GM23338 (cell line): ENCODE data around the gene DCAF6. TPM values are rescaled to one million over a fixed set of nuclear protein-coding genes. Genes with fewer than 3 reads are reported as not detected.

Experiments
- ATAC-seq: fragments of 200-7000 bp; cut with Tn5 transposase; 3 replicates; pipeline ENCODE4 v1.9.1; 2020
- DNase-seq: peaks from one replicate; pipeline ENCODE4 v3.0.0-alpha.2; 2015; ENCODE audit warnings: low spot score
- H2AFZ ChIP-seq: fragments of 200-600 bp; sonication (generic); 2 replicates; pipeline ENCODE4 v1.8.0; 2016; ENCODE audit warnings: antibody characterized with exemption, mild to moderate bottlenecking, moderate library complexity
- H3F3A ChIP-seq: fragments of 200-600 bp; sonication (generic); replicated peaks from 2 replicates; pipeline ENCODE4 v1.8.0; 2017; ENCODE audit warnings: antibody characterized with exemption, mixed run types, low read depth
- H3K27ac ChIP-seq: fragments of 200-600 bp; sonication (generic); 2 replicates; pipeline ENCODE4 v1.6.1; 2016; ENCODE audit warnings: low read depth
- H3K27me3 ChIP-seq: fragments of 200-600 bp; sonication (generic); 2 replicates; pipeline ENCODE4 v1.8.0; 2016; ENCODE audit warnings: mild to moderate bottlenecking, mixed run types, moderate library complexity; ENCODE audit not compliant: insufficient read depth
- H3K36me3 ChIP-seq: fragments of 200-600 bp; sonication (generic); 2 replicates; pipeline ENCODE4 v1.8.0; 2016; ENCODE audit warnings: mild to moderate bottlenecking; ENCODE audit not compliant: insufficient read depth
- H3K4me1 ChIP-seq: fragments of 200-600 bp; sonication (generic); 2 replicates; pipeline ENCODE4 v1.8.0; 2016; ENCODE audit warnings: mild to moderate bottlenecking, moderate library complexity; ENCODE audit not compliant: insufficient read depth
- H3K4me2 ChIP-seq: fragments of 200-600 bp; sonication (generic); 2 replicates; pipeline ENCODE4 v1.7.1; 2017; ENCODE audit warnings: mixed run types
- H3K4me3 ChIP-seq: fragments of 200-600 bp; sonication (generic); 2 replicates; pipeline ENCODE4 v1.6.1; 2016; ENCODE audit warnings: mixed run types
- H3K79me2 ChIP-seq: fragments of 200-600 bp; sonication (generic); replicated peaks from 2 replicates; pipeline ENCODE4 v1.8.0; 2017; ENCODE audit warnings: mild to moderate bottlenecking; ENCODE audit not compliant: insufficient read depth
- H3K9me2 ChIP-seq: fragments of 200-600 bp; sonication (generic); 2 replicates; pipeline ENCODE4 v1.8.0; 2017; ENCODE audit not compliant: insufficient read depth
- H4K20me1 ChIP-seq: fragments of 200-600 bp; sonication (generic); replicated peaks from 2 replicates; pipeline ENCODE4 v1.8.0; 2017; ENCODE audit warnings: mild to moderate bottlenecking; ENCODE audit not compliant: insufficient read depth
- H3K27ac Mint-ChIP-seq: 2 replicates; pipeline ENCODE4 v1.8.0; 2020; ENCODE audit warnings: inconsistent platforms, mild to moderate bottlenecking, moderate library complexity, mixed read lengths
- H3K27me3 Mint-ChIP-seq: 3 replicates; pipeline ENCODE4 v1.8.0; 2022; ENCODE audit warnings: low read depth, mild to moderate bottlenecking, moderate library complexity, mixed read lengths, inconsistent platforms; ENCODE audit not compliant: insufficient read depth, poor library complexity
- H3K36me3 Mint-ChIP-seq: 3 replicates; pipeline ENCODE4 v1.8.0; 2021; ENCODE audit warnings: low read depth, mild to moderate bottlenecking, inconsistent platforms, moderate library complexity, mixed read lengths
- H3K4me1 Mint-ChIP-seq: 3 replicates; pipeline ENCODE4 v1.8.0; 2020; ENCODE audit warnings: mild to moderate bottlenecking, inconsistent platforms, mixed read lengths
- H3K4me3 Mint-ChIP-seq: 3 replicates; pipeline ENCODE4 v1.8.0; 2021; ENCODE audit warnings: moderate library complexity, mild to moderate bottlenecking, inconsistent platforms, mixed read lengths
- H3K9me3 Mint-ChIP-seq: 3 replicates; pipeline ENCODE4 v1.8.0; 2020; ENCODE audit warnings: moderate library complexity, mild to moderate bottlenecking, inconsistent platforms, mixed read lengths
- EZH2 ChIP-seq: fragments of 200-600 bp; sonication (generic); IDR thresholded peaks from one replicate; pipeline ENCODE4 v1.8.0; 2017; ENCODE audit warnings: antibody characterized with exemption, mild to moderate bottlenecking, low read depth; ENCODE audit not compliant: unreplicated experiment
- EZH2phosphoT487 ChIP-seq: fragments of 200-600 bp; sonication (generic); IDR thresholded peaks from one replicate; pipeline ENCODE4 v1.8.1; 2018; ENCODE audit warnings: antibody characterized with exemption; ENCODE audit not compliant: unreplicated experiment
- POLR2AphosphoS5 ChIP-seq: IDR thresholded peaks from 2 replicates; pipeline ENCODE4 v1.6.1; 2016; ENCODE audit warnings: antibody characterized with exemption, low read depth
- ZNF114 ChIP-seq: fragments of 250-450 bp; sonication (Bioruptor Pico); IDR thresholded peaks from 2 replicates; pipeline ENCODE4 v1.5.0; 2020; ENCODE audit warnings: mild to moderate bottlenecking, moderate library complexity
- ZNF331 ChIP-seq: fragments of 250-450 bp; sonication (Bioruptor Pico); IDR thresholded peaks from 2 replicates; pipeline ENCODE4 v1.5.0; 2020; ENCODE audit warnings: low read depth, mild to moderate bottlenecking, moderate library complexity
- ZNF462 ChIP-seq: fragments of 250-450 bp; sonication (Bioruptor Pico); IDR thresholded peaks from 2 replicates; pipeline ENCODE4 v1.5.0; 2020; ENCODE audit warnings: mild to moderate bottlenecking, moderate library complexity
- polyA plus RNA-seq: library from polyadenylated mRNA; unstranded; fragments of >200 nt; fragmentation: Nextera tagmentation; extraction: Ambion mirVana; gene quantifications from 2 replicates; pipeline ENCODE4 v1.2.1, GENCODE V29; 2016
- total RNA-seq: library from RNA; depleted of rRNA; stranded (reverse); fragments of >200 nt; shearing (Covaris generic); gene quantifications from 2 replicates; pipeline ENCODE4 v1.2.3, GENCODE V29; 2014
- TF ChIP-seq, protein P1 (sequence below): IDR thresholded peaks from 2 replicates; pipeline ENCODE4 v1.6.1; 2016; ENCODE audit warnings: antibody characterized with exemption

DCAF6 gene
- total and polyA plus RNA-seq, 2 experiments from 2014 or later, result 18.6 to 27.3 TPM

GRCh38 chr1:168083456-168084325 lies 147.2 kb downstream of the DCAF6 start:
- no peak overlapping the region for H3K4me2 ChIP-seq
- H3K4me3 Mint-ChIP-seq, result no peak overlapping the region
- no peaks in the 10 kb centered on the region for H3K9me2 ChIP-seq
- no peaks in the 10 kb centered on the region for H4K20me1 ChIP-seq
- H3K4me1 Mint-ChIP-seq, result peaks cover 3% of the 10 kb centered on the region
- no peak overlapping the region for H2AFZ ChIP-seq
- H3K9me3 Mint-ChIP-seq, result no peaks in the 10 kb centered on the region
- no peaks in the 10 kb centered on the region for H3F3A ChIP-seq
- no peak overlapping the region for H3K27ac Mint-ChIP-seq
- H3K36me3 Mint-ChIP-seq, result no peaks in the 10 kb centered on the region; the same call in 2 of the 3 replicates
- H3K4me3 ChIP-seq, result no peak overlapping the region
- H3K4me1 ChIP-seq, result no peaks in the 10 kb centered on the region
- DNase-seq (no peak), ATAC-seq (no peak)
- H3K27ac ChIP-seq, result no peak overlapping the region
- peaks cover 9% of the 10 kb centered on the region for H3K27me3 Mint-ChIP-seq
- no peaks in the 10 kb centered on the region for H3K27me3 ChIP-seq
- no peaks in the 10 kb centered on the region for H3K36me3 ChIP-seq
- no peaks in the 10 kb centered on the region for H3K79me2 ChIP-seq
- TF ChIP-seq EZH2 (no peak), ZNF331 (CRISPR knock-in tag) (no peak), EZH2phosphoT487 (no peak), ZNF462 (no peak), POLR2AphosphoS5 (no peak), ZNF114 (CRISPR knock-in tag) (no peak)
- TF ChIP-seq, protein P1, sequence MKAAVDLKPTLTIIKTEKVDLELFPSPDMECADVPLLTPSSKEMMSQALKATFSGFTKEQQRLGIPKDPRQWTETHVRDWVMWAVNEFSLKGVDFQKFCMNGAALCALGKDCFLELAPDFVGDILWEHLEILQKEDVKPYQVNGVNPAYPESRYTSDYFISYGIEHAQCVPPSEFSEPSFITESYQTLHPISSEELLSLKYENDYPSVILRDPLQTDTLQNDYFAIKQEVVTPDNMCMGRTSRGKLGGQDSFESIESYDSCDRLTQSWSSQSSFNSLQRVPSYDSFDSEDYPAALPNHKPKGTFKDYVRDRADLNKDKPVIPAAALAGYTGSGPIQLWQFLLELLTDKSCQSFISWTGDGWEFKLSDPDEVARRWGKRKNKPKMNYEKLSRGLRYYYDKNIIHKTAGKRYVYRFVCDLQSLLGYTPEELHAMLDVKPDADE, result no peak
